HepG2 (cell line): Measurements from ENCODE around the gene MPG. TPM values are rescaled to one million over a fixed set of nuclear protein-coding genes. Genes with fewer than 3 reads are reported as not detected.
A peak's percentile ranks its signal among the peaks of the same experiment; 100 is the strongest.

Source experiments
- SMARCC2 ChIP-seq: fragments of 450-650 bp; IDR thresholded peaks from 2 replicates; pipeline ENCODE4 v1.6.1; 2017; ENCODE audit warnings: antibody characterized with exemption, mild to moderate bottlenecking
- TOPORS ChIP-seq: sonication (generic); formaldehyde crosslinking; IDR thresholded peaks from 2 replicates; pipeline ENCODE4 v1.8.0; 2023; ENCODE audit warnings: mild to moderate bottlenecking, missing genetic modification reagents
- ZBTB20 ChIP-seq: sonication (generic); formaldehyde crosslinking; IDR thresholded peaks from 2 replicates; pipeline ENCODE4 v1.8.1; 2023; ENCODE audit warnings: missing genetic modification reagents, low read depth, mild to moderate bottlenecking, borderline replicate concordance
- ZNF383 ChIP-seq: sonication (generic); formaldehyde crosslinking; IDR thresholded peaks from 2 replicates; pipeline ENCODE4 v1.4.0; 2020; ENCODE audit warnings: missing genetic modification reagents, mild to moderate bottlenecking, borderline replicate concordance
- ZNF451 ChIP-seq: sonication (generic); formaldehyde crosslinking; IDR thresholded peaks from 2 replicates; pipeline ENCODE4 v1.5.0; 2020; ENCODE audit warnings: mild to moderate bottlenecking, missing genetic modification reagents
- ZNF570 ChIP-seq: sonication (generic); formaldehyde crosslinking; IDR thresholded peaks from 2 replicates; pipeline ENCODE4 v1.4.0; 2020; ENCODE audit warnings: mild to moderate bottlenecking, missing genetic modification reagents, borderline replicate concordance
- polyA plus RNA-seq, 8 experiments: library from polyadenylated mRNA; depleted of rRNA in 3 of 8; stranded (reverse) in 7 of 8; unstranded in 1 of 8; fragments of >200 nt; fragmentation: Illumina TruSeq in 4 of 8; extraction: Trizol in 4 of 8; gene quantifications; 2 replicates each; pipeline versions ENCODE4 v1.2.1 to v1.2.3, GENCODE V29; 2011 to 2016; ENCODE audit warnings: low read depth in 4 of 8, missing spikeins in 1 of 8, mixed read lengths in 1 of 8; ENCODE audit not compliant: insufficient read depth in 1 of 8
- total RNA-seq, 5 experiments: library from RNA; depleted of rRNA; stranded (reverse); fragments of >200 nt; fragmentation: Illumina TruSeq; extraction: Trizol; gene quantifications; 2 replicates each; pipeline ENCODE4 v1.2.3, GENCODE V29; 2016; ENCODE audit warnings: low read depth in 1 of 5
- TF ChIP-seq, protein P1 (sequence below): sonication (generic); formaldehyde crosslinking; IDR thresholded peaks from 2 replicates; pipeline ENCODE4 v1.4.0; 2020; ENCODE audit warnings: missing genetic modification reagents
- TF ChIP-seq, protein P2 (sequence below): sonication (generic); formaldehyde crosslinking; IDR thresholded peaks from 2 replicates; pipeline ENCODE4 v1.4.0; 2020; ENCODE audit warnings: mild to moderate bottlenecking, missing genetic modification reagents
- TF ChIP-seq, protein P3 (sequence below): sonication (generic); formaldehyde crosslinking; IDR thresholded peaks from 2 replicates; pipeline ENCODE4 v1.5.0; 2020; ENCODE audit warnings: missing genetic modification reagents
- TF ChIP-seq, protein P4 (sequence below): IDR thresholded peaks from 2 replicates; pipeline ENCODE4 v1.4.0; 2020; ENCODE audit warnings: mild to moderate bottlenecking, missing genetic modification reagents
- TF ChIP-seq, protein P5 (sequence below): IDR thresholded peaks from 2 replicates; pipeline ENCODE4 v1.6.1; 2016; ENCODE audit warnings: low read depth

Gene MPG
- total and polyA plus RNA-seq, 2 of the 13 experiments (the other 11 are each of a cell fraction or from before 2014, with no cell fraction given): 59.1 to 62.5 TPM

DNA sequence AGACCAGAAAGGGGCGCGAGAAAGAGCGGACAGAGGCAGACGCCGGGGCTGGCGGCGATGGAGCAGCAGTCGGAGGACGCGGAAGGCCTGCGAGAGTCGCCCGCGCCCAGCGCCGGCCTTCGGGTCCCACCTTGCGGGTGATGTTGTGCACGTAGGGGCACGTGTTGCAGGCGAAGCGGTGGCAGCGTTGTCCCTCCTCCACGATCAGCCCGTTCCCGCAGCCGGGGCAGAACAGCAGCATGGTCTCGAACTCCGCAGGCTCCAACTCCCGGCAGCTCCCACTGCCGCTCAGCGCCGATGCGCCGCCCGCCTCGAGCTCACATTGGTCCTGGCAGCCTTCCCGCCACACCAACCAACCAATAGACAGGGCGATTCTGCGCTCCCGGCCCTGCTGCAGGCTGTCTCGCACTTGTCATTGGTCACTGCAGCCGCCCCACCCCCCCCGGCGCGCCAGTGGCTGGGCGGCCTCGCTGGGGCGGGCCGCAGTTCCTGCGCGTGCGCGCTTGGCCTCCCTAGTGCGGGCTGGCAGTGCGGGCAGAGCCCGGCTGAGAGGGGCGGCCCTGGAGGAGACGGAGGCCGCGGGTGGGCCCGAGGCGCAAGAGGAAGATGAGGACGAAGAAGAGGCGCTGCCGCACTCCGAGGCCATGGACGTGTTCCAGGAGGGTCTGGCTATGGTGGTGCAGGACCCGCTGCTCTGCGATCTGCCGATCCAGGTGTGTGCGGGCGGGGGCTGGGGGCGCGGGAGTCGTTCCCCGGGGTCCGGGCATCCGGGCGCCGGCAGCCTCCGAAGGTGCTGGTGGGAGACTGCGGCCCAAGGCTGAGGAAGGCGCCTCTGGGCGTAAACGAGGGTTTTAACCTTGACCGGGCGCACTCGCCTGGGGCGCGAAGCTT is 24.4 kb upstream of the MPG start, which contains the start of the genes POLR3K and SNRNP25 (continued):
- TF ChIP-seq ZNF570 (peak; percentile 90; the same call in 1 of the 2 replicates), ZNF383 (CRISPR knock-in tag) (no peak), ZNF451 (peak; percentile 83), SMARCC2 (no peak), ZBTB20 (peak; percentile 23; the same call in 1 of the 2 replicates), TOPORS (CRISPR knock-in tag) (no peak)
- TF ChIP-seq, protein P1, sequence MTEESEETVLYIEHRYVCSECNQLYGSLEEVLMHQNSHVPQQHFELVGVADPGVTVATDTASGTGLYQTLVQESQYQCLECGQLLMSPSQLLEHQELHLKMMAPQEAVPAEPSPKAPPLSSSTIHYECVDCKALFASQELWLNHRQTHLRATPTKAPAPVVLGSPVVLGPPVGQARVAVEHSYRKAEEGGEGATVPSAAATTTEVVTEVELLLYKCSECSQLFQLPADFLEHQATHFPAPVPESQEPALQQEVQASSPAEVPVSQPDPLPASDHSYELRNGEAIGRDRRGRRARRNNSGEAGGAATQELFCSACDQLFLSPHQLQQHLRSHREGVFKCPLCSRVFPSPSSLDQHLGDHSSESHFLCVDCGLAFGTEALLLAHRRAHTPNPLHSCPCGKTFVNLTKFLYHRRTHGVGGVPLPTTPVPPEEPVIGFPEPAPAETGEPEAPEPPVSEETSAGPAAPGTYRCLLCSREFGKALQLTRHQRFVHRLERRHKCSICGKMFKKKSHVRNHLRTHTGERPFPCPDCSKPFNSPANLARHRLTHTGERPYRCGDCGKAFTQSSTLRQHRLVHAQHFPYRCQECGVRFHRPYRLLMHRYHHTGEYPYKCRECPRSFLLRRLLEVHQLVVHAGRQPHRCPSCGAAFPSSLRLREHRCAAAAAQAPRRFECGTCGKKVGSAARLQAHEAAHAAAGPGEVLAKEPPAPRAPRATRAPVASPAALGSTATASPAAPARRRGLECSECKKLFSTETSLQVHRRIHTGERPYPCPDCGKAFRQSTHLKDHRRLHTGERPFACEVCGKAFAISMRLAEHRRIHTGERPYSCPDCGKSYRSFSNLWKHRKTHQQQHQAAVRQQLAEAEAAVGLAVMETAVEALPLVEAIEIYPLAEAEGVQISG (CRISPR knock-in tag): peak; percentile 66; the same call in 1 of the 2 replicates
- TF ChIP-seq, protein P2, sequence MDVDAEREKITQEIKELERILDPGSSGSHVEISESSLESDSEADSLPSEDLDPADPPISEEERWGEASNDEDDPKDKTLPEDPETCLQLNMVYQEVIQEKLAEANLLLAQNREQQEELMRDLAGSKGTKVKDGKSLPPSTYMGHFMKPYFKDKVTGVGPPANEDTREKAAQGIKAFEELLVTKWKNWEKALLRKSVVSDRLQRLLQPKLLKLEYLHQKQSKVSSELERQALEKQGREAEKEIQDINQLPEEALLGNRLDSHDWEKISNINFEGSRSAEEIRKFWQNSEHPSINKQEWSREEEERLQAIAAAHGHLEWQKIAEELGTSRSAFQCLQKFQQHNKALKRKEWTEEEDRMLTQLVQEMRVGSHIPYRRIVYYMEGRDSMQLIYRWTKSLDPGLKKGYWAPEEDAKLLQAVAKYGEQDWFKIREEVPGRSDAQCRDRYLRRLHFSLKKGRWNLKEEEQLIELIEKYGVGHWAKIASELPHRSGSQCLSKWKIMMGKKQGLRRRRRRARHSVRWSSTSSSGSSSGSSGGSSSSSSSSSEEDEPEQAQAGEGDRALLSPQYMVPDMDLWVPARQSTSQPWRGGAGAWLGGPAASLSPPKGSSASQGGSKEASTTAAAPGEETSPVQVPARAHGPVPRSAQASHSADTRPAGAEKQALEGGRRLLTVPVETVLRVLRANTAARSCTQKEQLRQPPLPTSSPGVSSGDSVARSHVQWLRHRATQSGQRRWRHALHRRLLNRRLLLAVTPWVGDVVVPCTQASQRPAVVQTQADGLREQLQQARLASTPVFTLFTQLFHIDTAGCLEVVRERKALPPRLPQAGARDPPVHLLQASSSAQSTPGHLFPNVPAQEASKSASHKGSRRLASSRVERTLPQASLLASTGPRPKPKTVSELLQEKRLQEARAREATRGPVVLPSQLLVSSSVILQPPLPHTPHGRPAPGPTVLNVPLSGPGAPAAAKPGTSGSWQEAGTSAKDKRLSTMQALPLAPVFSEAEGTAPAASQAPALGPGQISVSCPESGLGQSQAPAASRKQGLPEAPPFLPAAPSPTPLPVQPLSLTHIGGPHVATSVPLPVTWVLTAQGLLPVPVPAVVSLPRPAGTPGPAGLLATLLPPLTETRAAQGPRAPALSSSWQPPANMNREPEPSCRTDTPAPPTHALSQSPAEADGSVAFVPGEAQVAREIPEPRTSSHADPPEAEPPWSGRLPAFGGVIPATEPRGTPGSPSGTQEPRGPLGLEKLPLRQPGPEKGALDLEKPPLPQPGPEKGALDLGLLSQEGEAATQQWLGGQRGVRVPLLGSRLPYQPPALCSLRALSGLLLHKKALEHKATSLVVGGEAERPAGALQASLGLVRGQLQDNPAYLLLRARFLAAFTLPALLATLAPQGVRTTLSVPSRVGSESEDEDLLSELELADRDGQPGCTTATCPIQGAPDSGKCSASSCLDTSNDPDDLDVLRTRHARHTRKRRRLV (CRISPR knock-in tag): no peak
- TF ChIP-seq, protein P3, sequence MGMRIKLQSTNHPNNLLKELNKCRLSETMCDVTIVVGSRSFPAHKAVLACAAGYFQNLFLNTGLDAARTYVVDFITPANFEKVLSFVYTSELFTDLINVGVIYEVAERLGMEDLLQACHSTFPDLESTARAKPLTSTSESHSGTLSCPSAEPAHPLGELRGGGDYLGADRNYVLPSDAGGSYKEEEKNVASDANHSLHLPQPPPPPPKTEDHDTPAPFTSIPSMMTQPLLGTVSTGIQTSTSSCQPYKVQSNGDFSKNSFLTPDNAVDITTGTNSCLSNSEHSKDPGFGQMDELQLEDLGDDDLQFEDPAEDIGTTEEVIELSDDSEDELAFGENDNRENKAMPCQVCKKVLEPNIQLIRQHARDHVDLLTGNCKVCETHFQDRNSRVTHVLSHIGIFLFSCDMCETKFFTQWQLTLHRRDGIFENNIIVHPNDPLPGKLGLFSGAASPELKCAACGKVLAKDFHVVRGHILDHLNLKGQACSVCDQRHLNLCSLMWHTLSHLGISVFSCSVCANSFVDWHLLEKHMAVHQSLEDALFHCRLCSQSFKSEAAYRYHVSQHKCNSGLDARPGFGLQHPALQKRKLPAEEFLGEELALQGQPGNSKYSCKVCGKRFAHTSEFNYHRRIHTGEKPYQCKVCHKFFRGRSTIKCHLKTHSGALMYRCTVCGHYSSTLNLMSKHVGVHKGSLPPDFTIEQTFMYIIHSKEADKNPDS (CRISPR knock-in tag): peak; percentile 59; the same call in 1 of the 2 replicates
- TF ChIP-seq, protein P4, sequence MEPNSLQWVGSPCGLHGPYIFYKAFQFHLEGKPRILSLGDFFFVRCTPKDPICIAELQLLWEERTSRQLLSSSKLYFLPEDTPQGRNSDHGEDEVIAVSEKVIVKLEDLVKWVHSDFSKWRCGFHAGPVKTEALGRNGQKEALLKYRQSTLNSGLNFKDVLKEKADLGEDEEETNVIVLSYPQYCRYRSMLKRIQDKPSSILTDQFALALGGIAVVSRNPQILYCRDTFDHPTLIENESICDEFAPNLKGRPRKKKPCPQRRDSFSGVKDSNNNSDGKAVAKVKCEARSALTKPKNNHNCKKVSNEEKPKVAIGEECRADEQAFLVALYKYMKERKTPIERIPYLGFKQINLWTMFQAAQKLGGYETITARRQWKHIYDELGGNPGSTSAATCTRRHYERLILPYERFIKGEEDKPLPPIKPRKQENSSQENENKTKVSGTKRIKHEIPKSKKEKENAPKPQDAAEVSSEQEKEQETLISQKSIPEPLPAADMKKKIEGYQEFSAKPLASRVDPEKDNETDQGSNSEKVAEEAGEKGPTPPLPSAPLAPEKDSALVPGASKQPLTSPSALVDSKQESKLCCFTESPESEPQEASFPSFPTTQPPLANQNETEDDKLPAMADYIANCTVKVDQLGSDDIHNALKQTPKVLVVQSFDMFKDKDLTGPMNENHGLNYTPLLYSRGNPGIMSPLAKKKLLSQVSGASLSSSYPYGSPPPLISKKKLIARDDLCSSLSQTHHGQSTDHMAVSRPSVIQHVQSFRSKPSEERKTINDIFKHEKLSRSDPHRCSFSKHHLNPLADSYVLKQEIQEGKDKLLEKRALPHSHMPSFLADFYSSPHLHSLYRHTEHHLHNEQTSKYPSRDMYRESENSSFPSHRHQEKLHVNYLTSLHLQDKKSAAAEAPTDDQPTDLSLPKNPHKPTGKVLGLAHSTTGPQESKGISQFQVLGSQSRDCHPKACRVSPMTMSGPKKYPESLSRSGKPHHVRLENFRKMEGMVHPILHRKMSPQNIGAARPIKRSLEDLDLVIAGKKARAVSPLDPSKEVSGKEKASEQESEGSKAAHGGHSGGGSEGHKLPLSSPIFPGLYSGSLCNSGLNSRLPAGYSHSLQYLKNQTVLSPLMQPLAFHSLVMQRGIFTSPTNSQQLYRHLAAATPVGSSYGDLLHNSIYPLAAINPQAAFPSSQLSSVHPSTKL (CRISPR knock-in tag): no peak
- TF ChIP-seq, protein P5, sequence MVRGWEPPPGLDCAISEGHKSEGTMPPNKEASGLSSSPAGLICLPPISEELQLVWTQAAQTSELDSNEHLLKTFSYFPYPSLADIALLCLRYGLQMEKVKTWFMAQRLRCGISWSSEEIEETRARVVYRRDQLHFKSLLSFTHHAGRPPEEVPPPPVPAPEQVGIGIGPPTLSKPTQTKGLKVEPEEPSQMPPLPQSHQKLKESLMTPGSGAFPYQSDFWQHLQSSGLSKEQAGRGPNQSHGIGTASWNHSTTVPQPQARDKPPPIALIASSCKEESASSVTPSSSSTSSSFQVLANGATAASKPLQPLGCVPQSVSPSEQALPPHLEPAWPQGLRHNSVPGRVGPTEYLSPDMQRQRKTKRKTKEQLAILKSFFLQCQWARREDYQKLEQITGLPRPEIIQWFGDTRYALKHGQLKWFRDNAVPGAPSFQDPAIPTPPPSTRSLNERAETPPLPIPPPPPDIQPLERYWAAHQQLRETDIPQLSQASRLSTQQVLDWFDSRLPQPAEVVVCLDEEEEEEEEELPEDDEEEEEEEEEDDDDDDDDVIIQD (CRISPR knock-in tag): no peak; the same call in 1 of the 2 replicates
